ENCODE measurements around the gene ABAT. TPM values are rescaled to one million over a fixed set of nuclear protein-coding genes. Genes with fewer than 3 reads are reported as not detected.
A peak's percentile ranks its signal among the peaks of the same experiment; 100 is the strongest.

Gene ABAT
- total and polyA plus RNA-seq, 2 donors from 2014 or later: 9.6 to 34.0 TPM

DNA sequence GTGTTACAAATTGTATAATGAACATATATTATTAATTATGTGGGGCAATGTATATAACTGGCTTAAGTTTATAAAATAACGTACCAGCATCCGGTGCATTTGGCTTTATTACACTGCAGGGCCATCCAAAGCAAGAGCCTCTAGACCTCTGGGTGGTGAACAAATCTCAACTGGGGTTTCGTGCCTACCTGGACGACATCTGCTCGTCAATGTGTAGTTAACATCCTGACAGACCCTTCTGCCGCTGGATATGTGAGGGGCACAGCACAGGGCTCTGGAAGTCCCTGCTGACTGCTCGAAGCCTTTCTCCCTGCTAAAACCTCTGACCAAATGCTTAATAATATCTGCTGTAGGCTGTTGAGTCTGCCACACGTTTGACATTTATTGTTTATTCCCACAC, 120.7 kb downstream of the ABAT start:
- no peaks in the 10 kb centered on the region for H3K36me3 ChIP-seq (ENCODE audit: control insufficient read depth in 2 of 3, insufficient read depth in 3 of 3, low read length in 3 of 3)
- H3K9me3 ChIP-seq (ENCODE audit: control insufficient read depth in 2 of 3, insufficient read depth in 1 of 3, low read length in 3 of 3): no peaks in the 10 kb centered on the region
- DNase-seq: no peak
- no peak overlapping the region for H3K27ac ChIP-seq (ENCODE audit: low read depth in 2 of 2, low read length in 2 of 2)
- H3K27me3 ChIP-seq (ENCODE audit: control insufficient read depth, insufficient read depth, low read length): no peaks in the 10 kb centered on the region
- intact Hi-C loops (cut with DNase I): no loop called here
- no peak overlapping the region for H3K4me3 ChIP-seq (ENCODE audit: low read length in 3 of 3)
- TF ChIP-seq, protein P1, sequence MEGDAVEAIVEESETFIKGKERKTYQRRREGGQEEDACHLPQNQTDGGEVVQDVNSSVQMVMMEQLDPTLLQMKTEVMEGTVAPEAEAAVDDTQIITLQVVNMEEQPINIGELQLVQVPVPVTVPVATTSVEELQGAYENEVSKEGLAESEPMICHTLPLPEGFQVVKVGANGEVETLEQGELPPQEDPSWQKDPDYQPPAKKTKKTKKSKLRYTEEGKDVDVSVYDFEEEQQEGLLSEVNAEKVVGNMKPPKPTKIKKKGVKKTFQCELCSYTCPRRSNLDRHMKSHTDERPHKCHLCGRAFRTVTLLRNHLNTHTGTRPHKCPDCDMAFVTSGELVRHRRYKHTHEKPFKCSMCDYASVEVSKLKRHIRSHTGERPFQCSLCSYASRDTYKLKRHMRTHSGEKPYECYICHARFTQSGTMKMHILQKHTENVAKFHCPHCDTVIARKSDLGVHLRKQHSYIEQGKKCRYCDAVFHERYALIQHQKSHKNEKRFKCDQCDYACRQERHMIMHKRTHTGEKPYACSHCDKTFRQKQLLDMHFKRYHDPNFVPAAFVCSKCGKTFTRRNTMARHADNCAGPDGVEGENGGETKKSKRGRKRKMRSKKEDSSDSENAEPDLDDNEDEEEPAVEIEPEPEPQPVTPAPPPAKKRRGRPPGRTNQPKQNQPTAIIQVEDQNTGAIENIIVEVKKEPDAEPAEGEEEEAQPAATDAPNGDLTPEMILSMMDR (IDR thresholded peaks at IDR 0.05; ENCODE audit: borderline replicate concordance, extremely low read depth, insufficient read depth): no peak
- peaks cover 0 to 13% (median 12%) of the 10 kb centered on the region in 3 donors for H3K4me1 ChIP-seq (ENCODE audit: control insufficient read depth in 2 of 3, insufficient read depth in 2 of 3, low read depth in 1 of 3, low read length in 3 of 3)
- no peak overlapping the region for H3K9ac ChIP-seq (ENCODE audit: low read length in 3 of 3)
- no peak for FAIRE-seq

- intact Hi-C loops (cut with DNase I): no loop called here
- Histone ChIP-seq H3K36me3 (ENCODE audit: control insufficient read depth in 2 of 3, insufficient read depth in 3 of 3, low read length in 3 of 3) (no peaks in the 10 kb centered on the region), H3K27ac (ENCODE audit: low read depth in 2 of 2, low read length in 2 of 2) (no peak overlapping the region), H3K9ac (ENCODE audit: low read length in 3 of 3) (no peak overlapping the region), H3K4me3 (ENCODE audit: low read length in 3 of 3) (no peak overlapping the region), H3K9me3 (ENCODE audit: control insufficient read depth in 2 of 3, insufficient read depth in 1 of 3, low read length in 3 of 3) (no peaks in the 10 kb centered on the region), H3K27me3 (ENCODE audit: control insufficient read depth, insufficient read depth, low read length) (no peaks in the 10 kb centered on the region), H3K4me1 (ENCODE audit: control insufficient read depth in 2 of 3, insufficient read depth in 2 of 3, low read depth in 1 of 3, low read length in 3 of 3) (peaks cover 0 to 13% (median 13%) of the 10 kb centered on the region in 3 donors)
- DNase-seq (no peak), FAIRE-seq (no peak)
- TF ChIP-seq, protein P1 (IDR thresholded peaks at IDR 0.05; ENCODE audit: borderline replicate concordance, extremely low read depth, insufficient read depth): no peak
Observed at GRCh38 chr16:8795818-8796217, 121.4 kb downstream of the ABAT start.

DNA sequence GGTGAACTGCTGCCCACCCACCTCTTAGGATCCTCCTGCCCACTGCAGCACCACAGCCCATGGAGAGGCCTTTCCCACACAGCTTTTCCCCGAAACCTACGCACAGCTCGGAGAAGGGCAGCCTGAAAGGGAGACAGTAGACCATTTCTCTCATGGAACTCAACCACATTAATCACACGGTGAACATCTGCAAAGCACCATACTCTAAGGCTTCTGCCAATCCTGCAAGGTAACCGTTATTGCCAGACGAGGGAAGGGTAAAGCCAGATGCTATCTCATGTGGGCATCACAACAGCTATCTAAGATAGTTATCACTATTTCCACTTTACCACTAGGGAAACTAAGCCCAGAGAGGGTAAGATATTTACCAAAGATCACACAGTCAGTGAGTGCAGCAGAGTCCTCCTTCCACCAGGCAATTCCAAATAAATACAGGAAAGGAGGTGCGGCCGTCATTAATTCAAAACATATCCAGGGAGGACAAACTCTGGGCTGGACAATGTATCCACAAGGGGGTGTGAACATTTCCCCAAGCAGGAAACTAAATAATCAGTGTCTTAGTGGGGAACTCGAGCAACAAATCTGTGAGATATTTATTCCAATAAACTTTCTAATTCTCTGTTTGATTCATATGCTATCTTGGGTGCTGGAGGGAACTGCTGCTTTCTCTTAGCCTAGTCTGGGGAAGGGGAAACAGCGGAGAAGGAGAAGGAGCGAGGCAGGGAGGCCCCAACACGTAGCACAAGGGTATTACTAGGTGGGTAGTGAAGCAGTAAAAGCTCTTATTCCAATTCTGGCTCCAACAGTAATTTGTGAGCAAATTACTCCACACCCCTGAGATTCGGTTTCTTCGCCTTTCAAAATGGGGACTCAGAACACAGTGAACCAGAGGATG, 122.3 kb downstream of the ABAT start:
- peak overlapping the region; percentile 37 to 57 for H3K27ac ChIP-seq (ENCODE audit: low read depth in 2 of 2, low read length in 2 of 2)

More for the DNA sequence above, 122.3 kb downstream of the ABAT start:
- intact Hi-C loops (cut with DNase I): no loop called here
- Histone ChIP-seq H3K27me3 (ENCODE audit: control insufficient read depth, insufficient read depth, low read length) (no peaks in the 10 kb centered on the region), H3K4me1 (ENCODE audit: control insufficient read depth in 2 of 3, insufficient read depth in 2 of 3, low read depth in 1 of 3, low read length in 3 of 3) (peaks cover 0 to 19% (median 13%) of the 10 kb centered on the region in 3 donors), H3K9ac (ENCODE audit: low read length in 3 of 3) (peak overlapping the region; percentile 59 to 92 (median 85)), H3K4me3 (ENCODE audit: low read length in 3 of 3) (peak overlapping the region; percentile 89 to 100 (median 95)), H3K36me3 (ENCODE audit: control insufficient read depth in 2 of 3, insufficient read depth in 3 of 3, low read length in 3 of 3) (peaks cover 0 to under 1% (median 0%) of the 10 kb centered on the region in 3 donors), H3K9me3 (ENCODE audit: control insufficient read depth in 2 of 3, insufficient read depth in 1 of 3, low read length in 3 of 3) (no peaks in the 10 kb centered on the region)
- FAIRE-seq: no peak
- TF ChIP-seq, protein P1 (IDR thresholded peaks at IDR 0.05; ENCODE audit: borderline replicate concordance, extremely low read depth, insufficient read depth): no peak
- DNase-seq: no peak
